ENCODE measurements around the gene BRPF1. TPM values are rescaled to one million over a fixed set of nuclear protein-coding genes. Genes with fewer than 3 reads are reported as not detected.

Gene BRPF1
- total RNA-seq, 1 donor = 14.5 TPM

- no peak overlapping the region for H3K4me2 ChIP-seq (ENCODE audit: insufficient read depth, low read length)
- peaks cover 57% of the 10 kb centered on the region for H3K36me3 ChIP-seq (ENCODE audit: insufficient read depth, low read length)
- H4K20me1 ChIP-seq (ENCODE audit: insufficient read depth, low read length) = no peaks in the 10 kb centered on the region
- no peaks in the 10 kb centered on the region for H3K9me3 ChIP-seq (ENCODE audit: low read depth, low read length)
- no peak overlapping the region for H2AFZ ChIP-seq (ENCODE audit: low read length)
- no peak overlapping the region for H3K4me3 ChIP-seq (ENCODE audit: insufficient read depth, low read length)
- H3K79me2 ChIP-seq (ENCODE audit: insufficient read depth, low read length) = no peaks in the 10 kb centered on the region
- no peaks in the 10 kb centered on the region for H3K27me3 ChIP-seq (ENCODE audit: insufficient read depth, low read length)
- no peak for TF ChIP-seq CTCF (IDR thresholded peaks at IDR 0.05; ENCODE audit: extremely low read depth, low read depth, low read length)
- H3K27ac ChIP-seq (ENCODE audit: low read depth, low read length) = no peak overlapping the region
- peak; percentile 70 for DNase-seq (ENCODE audit: insufficient read length, low spot score, missing footprints)
- H3K4me1 ChIP-seq (ENCODE audit: insufficient read depth, low read length) = peaks cover 5% of the 10 kb centered on the region
Observed at GRCh38 chr3:9692416-9692815, 39.1 kb upstream of the BRPF1 start.

GRCh38 chr3:9695345-9695744, 36.2 kb upstream of the BRPF1 start:
- Histone ChIP-seq H3K27ac (ENCODE audit: low read depth, low read length) (no peak overlapping the region), H3K79me2 (ENCODE audit: insufficient read depth, low read length) (no peaks in the 10 kb centered on the region), H3K9me3 (ENCODE audit: low read depth, low read length) (no peaks in the 10 kb centered on the region), H4K20me1 (ENCODE audit: insufficient read depth, low read length) (no peaks in the 10 kb centered on the region), H2AFZ (ENCODE audit: low read length) (no peak overlapping the region), H3K4me3 (ENCODE audit: insufficient read depth, low read length) (no peak overlapping the region), H3K4me2 (ENCODE audit: insufficient read depth, low read length) (no peak overlapping the region), H3K36me3 (ENCODE audit: insufficient read depth, low read length) (peaks cover 36% of the 10 kb centered on the region), H3K4me1 (ENCODE audit: insufficient read depth, low read length) (peaks cover 5% of the 10 kb centered on the region), H3K27me3 (ENCODE audit: insufficient read depth, low read length) (no peaks in the 10 kb centered on the region)
- DNase-seq (ENCODE audit: insufficient read length, low spot score, missing footprints) = peak; percentile 50
- no peak for TF ChIP-seq CTCF (IDR thresholded peaks at IDR 0.05; ENCODE audit: extremely low read depth, low read depth, low read length)

- no peak for DNase-seq (ENCODE audit: insufficient read length, low spot score, missing footprints)
- Histone ChIP-seq H3K79me2 (ENCODE audit: insufficient read depth, low read length) (no peaks in the 10 kb centered on the region), H3K27me3 (ENCODE audit: insufficient read depth, low read length) (no peaks in the 10 kb centered on the region), H4K20me1 (ENCODE audit: insufficient read depth, low read length) (no peaks in the 10 kb centered on the region), H2AFZ (ENCODE audit: low read length) (no peak overlapping the region), H3K36me3 (ENCODE audit: insufficient read depth, low read length) (peaks cover 34% of the 10 kb centered on the region), H3K4me2 (ENCODE audit: insufficient read depth, low read length) (no peak overlapping the region), H3K4me1 (ENCODE audit: insufficient read depth, low read length) (peaks cover 5% of the 10 kb centered on the region), H3K4me3 (ENCODE audit: insufficient read depth, low read length) (no peak overlapping the region), H3K9me3 (ENCODE audit: low read depth, low read length) (no peaks in the 10 kb centered on the region), H3K27ac (ENCODE audit: low read depth, low read length) (no peak overlapping the region)
- no peak for TF ChIP-seq CTCF (IDR thresholded peaks at IDR 0.05; ENCODE audit: extremely low read depth, low read depth, low read length)
Observed at GRCh38 chr3:9695746-9696145, 35.8 kb upstream of the BRPF1 start.

GRCh38 chr3:9696480-9697220, 34.9 kb upstream of the BRPF1 start:
- peaks cover 34% of the 10 kb centered on the region for H3K36me3 ChIP-seq (ENCODE audit: insufficient read depth, low read length)
- DNase-seq (ENCODE audit: insufficient read length, low spot score, missing footprints) = peak; percentile 41
- H3K27me3 ChIP-seq (ENCODE audit: insufficient read depth, low read length) = no peaks in the 10 kb centered on the region
- H3K4me2 ChIP-seq (ENCODE audit: insufficient read depth, low read length) = no peak overlapping the region
- no peak for TF ChIP-seq CTCF (IDR thresholded peaks at IDR 0.05; ENCODE audit: extremely low read depth, low read depth, low read length)
- no peak overlapping the region for H3K27ac ChIP-seq (ENCODE audit: low read depth, low read length)
- no peak overlapping the region for H2AFZ ChIP-seq (ENCODE audit: low read length)
- no peaks in the 10 kb centered on the region for H3K9me3 ChIP-seq (ENCODE audit: low read depth, low read length)
- no peaks in the 10 kb centered on the region for H3K4me1 ChIP-seq (ENCODE audit: insufficient read depth, low read length)
- no peaks in the 10 kb centered on the region for H3K79me2 ChIP-seq (ENCODE audit: insufficient read depth, low read length)
- no peak overlapping the region for H3K4me3 ChIP-seq (ENCODE audit: insufficient read depth, low read length)
- no peaks in the 10 kb centered on the region for H4K20me1 ChIP-seq (ENCODE audit: insufficient read depth, low read length)
